GM12874 (cell line): ENCODE results near the gene TRAFD1.

Experiments
- CTCF ChIP-seq: IDR thresholded peaks from 2 replicates; pipeline ENCODE4 v1.5.1; 2011; ENCODE audit warnings: low read depth, mild to moderate bottlenecking, control low read depth, low read length, moderate library complexity; ENCODE audit not compliant: insufficient read depth

Gene TRAFD1

GRCh38 chr12:112165624-112166023, 40.3 kb downstream of the TRAFD1 start:
- TF ChIP-seq CTCF = no peak

- TF ChIP-seq CTCF = no peak
Observed at GRCh38 chr12:112166051-112167015, 41.0 kb downstream of the TRAFD1 start.

GRCh38 chr12:112167031-112167461, 41.7 kb downstream of the TRAFD1 start:
- no peak for TF ChIP-seq CTCF

GRCh38 chr12:112167718-112168525, 42.6 kb downstream of the TRAFD1 start:
- no peak for TF ChIP-seq CTCF

- TF ChIP-seq CTCF = no peak
Observed at GRCh38 chr12:112168561-112168971, 43.2 kb downstream of the TRAFD1 start.

GRCh38 chr12:112169161-112169872, 44.0 kb downstream of the TRAFD1 start:
- no peak for TF ChIP-seq CTCF
